Measurements from ENCODE around the gene SLC39A8.

Gene SLC39A8

GRCh38 chr4:102342404-102343074 is 2.7 kb downstream of the SLC39A8 start:
- ChIA-PET CTCF (no interaction called here), POLR2A (no interaction called here)
- no peak overlapping the region for H3K27ac ChIP-seq (ENCODE audit: extremely low read depth, low read depth, low read length)
- no peaks in the 10 kb centered on the region for H3K36me3 ChIP-seq (ENCODE audit: control insufficient read depth in 2 of 2, insufficient read depth in 1 of 2, low read length in 2 of 2)
- H3K9me3 ChIP-seq (ENCODE audit: control insufficient read depth, insufficient read depth, low read depth, low read length), result no peaks in the 10 kb centered on the region
- H3K4me3 ChIP-seq (ENCODE audit: low read depth, low read length), result no peak overlapping the region
- no peaks in the 10 kb centered on the region for H3K4me1 ChIP-seq (ENCODE audit: control insufficient read depth, insufficient read depth, low read length)
- no peak for TF ChIP-seq ZNF280C (tag by site-specific recombination; IDR thresholded peaks at IDR 0.05)
- TF ChIP-seq ZNF449 (tag by site-specific recombination; IDR thresholded peaks at IDR 0.05), result no peak
- no peak for TF ChIP-seq ATF2 (tag by site-specific recombination; IDR thresholded peaks at IDR 0.05; ENCODE audit: low read depth)
- no peak for TF ChIP-seq ZNF398 (tag by site-specific recombination; IDR thresholded peaks at IDR 0.05)
- TF ChIP-seq ZNF23 (tag by site-specific recombination; IDR thresholded peaks at IDR 0.05; ENCODE audit: borderline replicate concordance), result no peak
- TF ChIP-seq ZNF169 (tag by site-specific recombination; IDR thresholded peaks at IDR 0.05), result no peak
- TF ChIP-seq PRDM6 (tag by site-specific recombination; IDR thresholded peaks at IDR 0.05), result 0 out of 2 replicates have a peak, but pooled peaks have one; percentile 10

- Histone ChIP-seq H3K4me1 (ENCODE audit: control insufficient read depth, insufficient read depth, low read length) (no peaks in the 10 kb centered on the region), H3K27ac (ENCODE audit: extremely low read depth, low read depth, low read length) (no peak overlapping the region), H3K4me3 (ENCODE audit: low read depth, low read length) (no peak overlapping the region), H3K36me3 (ENCODE audit: control insufficient read depth in 2 of 2, insufficient read depth in 1 of 2, low read length in 2 of 2) (no peaks in the 10 kb centered on the region), H3K9me3 (ENCODE audit: control insufficient read depth, insufficient read depth, low read depth, low read length) (no peaks in the 10 kb centered on the region)
- TF ChIP-seq ZNF555 (tag by site-specific recombination; conservative IDR thresholded peaks at IDR 0.05) (no peak), SP2 (tag by site-specific recombination; IDR thresholded peaks at IDR 0.05) (no peak)
- CTCF ChIA-PET, result interaction anchor here (0.6 kb wide), 1 partner anchor 1405 kb away, joined by 3 read pairs; no protein-coding TSS in a partner anchor
- POLR2A ChIA-PET, result no interaction called here
These were observed 4.1 kb downstream of the SLC39A8 start for GRCh38 chr4:102341201-102341600.

- Histone ChIP-seq H3K4me3 (ENCODE audit: low read depth, low read length) (no peak overlapping the region), H3K4me1 (ENCODE audit: control insufficient read depth, insufficient read depth, low read length) (no peaks in the 10 kb centered on the region), H3K9me3 (ENCODE audit: control insufficient read depth, insufficient read depth, low read depth, low read length) (no peaks in the 10 kb centered on the region), H3K36me3 (ENCODE audit: control insufficient read depth in 2 of 2, insufficient read depth in 1 of 2, low read length in 2 of 2) (no peaks in the 10 kb centered on the region), H3K27ac (ENCODE audit: extremely low read depth, low read depth, low read length) (no peak overlapping the region)
- CTCF ChIA-PET, result no interaction called here
- POLR2A ChIA-PET, result no interaction called here
- TF ChIP-seq ZNF843 (tag by site-specific recombination; IDR thresholded peaks at IDR 0.05) (no peak), EGR2 (tag by site-specific recombination; IDR thresholded peaks at IDR 0.05; ENCODE audit: low read depth) (no peak), BCL6B (tag by site-specific recombination; IDR thresholded peaks at IDR 0.05) (no peak), ZNF704 (tag by site-specific recombination; IDR thresholded peaks at IDR 0.05) (no peak), ZSCAN18 (tag by site-specific recombination; IDR thresholded peaks at IDR 0.05) (no peak)
These were observed 6.3 kb downstream of the SLC39A8 start for GRCh38 chr4:102339018-102339417.
